ENCODE results near the gene PRKCB.

DNA sequence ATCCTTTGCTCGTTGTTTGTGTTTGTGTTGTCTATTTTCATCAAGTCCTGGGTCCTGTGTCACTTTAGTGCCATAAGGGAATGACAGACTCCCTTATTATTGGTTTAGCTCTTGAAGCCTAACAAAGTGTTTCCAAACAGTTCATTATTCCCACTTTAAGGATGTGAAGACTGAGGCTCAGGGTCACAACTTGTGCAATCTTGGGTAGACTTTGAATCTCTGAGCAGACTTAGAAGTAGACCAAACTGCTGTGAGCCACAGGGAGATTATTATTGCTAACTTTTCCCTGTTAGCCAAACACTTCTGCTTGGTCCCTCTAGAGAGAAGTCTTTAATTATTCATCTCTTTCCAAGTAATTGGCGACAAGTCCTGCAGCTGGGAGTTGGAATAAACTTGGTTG is 31.8 kb downstream of the PRKCB start:
- TF ChIP-seq, protein P1, sequence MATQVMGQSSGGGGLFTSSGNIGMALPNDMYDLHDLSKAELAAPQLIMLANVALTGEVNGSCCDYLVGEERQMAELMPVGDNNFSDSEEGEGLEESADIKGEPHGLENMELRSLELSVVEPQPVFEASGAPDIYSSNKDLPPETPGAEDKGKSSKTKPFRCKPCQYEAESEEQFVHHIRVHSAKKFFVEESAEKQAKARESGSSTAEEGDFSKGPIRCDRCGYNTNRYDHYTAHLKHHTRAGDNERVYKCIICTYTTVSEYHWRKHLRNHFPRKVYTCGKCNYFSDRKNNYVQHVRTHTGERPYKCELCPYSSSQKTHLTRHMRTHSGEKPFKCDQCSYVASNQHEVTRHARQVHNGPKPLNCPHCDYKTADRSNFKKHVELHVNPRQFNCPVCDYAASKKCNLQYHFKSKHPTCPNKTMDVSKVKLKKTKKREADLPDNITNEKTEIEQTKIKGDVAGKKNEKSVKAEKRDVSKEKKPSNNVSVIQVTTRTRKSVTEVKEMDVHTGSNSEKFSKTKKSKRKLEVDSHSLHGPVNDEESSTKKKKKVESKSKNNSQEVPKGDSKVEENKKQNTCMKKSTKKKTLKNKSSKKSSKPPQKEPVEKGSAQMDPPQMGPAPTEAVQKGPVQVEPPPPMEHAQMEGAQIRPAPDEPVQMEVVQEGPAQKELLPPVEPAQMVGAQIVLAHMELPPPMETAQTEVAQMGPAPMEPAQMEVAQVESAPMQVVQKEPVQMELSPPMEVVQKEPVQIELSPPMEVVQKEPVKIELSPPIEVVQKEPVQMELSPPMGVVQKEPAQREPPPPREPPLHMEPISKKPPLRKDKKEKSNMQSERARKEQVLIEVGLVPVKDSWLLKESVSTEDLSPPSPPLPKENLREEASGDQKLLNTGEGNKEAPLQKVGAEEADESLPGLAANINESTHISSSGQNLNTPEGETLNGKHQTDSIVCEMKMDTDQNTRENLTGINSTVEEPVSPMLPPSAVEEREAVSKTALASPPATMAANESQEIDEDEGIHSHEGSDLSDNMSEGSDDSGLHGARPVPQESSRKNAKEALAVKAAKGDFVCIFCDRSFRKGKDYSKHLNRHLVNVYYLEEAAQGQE (IDR thresholded peaks at IDR 0.05; ENCODE audit: insufficient read depth in 1 of 2, low read depth in 2 of 2, low read length in 2 of 2): no peak
- no peak for TF ChIP-seq SIN3A (IDR thresholded peaks at IDR 0.05; ENCODE audit: borderline replicate concordance, insufficient read depth, low read length)
- TF ChIP-seq POLR2AphosphoS5 (IDR thresholded peaks at IDR 0.05; ENCODE audit: low read depth, low read length): no peak

Measured in PFSK-1 (cell line).